MM.1S (cell line): ENCODE measurements around the gene GSTM1.

ENCODE experiments used
- DNase-seq: peaks from one replicate; pipeline ENCODE4 v3.0.0-alpha.2; 2015
- H2AFZ ChIP-seq: fragments of 300-600 bp; sonication (generic); 2 replicates; pipeline ENCODE4 v1.6.0; 2016; ENCODE audit warnings: antibody characterized with exemption, low read length
- H3F3A ChIP-seq: fragments of 300-600 bp; sonication (generic); 2 replicates; pipeline ENCODE4 v1.6.1; 2016; ENCODE audit warnings: mild to moderate bottlenecking, antibody characterized with exemption, low read length, moderate library complexity, mixed read lengths; ENCODE audit not compliant: insufficient read depth
- H3K27ac ChIP-seq: fragments of 300-600 bp; sonication (generic); 2 replicates; pipeline ENCODE4 v1.5.1; 2016; ENCODE audit warnings: mild to moderate bottlenecking, low read length
- H3K27me3 ChIP-seq: fragments of 300-600 bp; sonication (generic); replicated peaks from 2 replicates; pipeline ENCODE4 v1.6.0; 2016; ENCODE audit warnings: low read length; ENCODE audit not compliant: insufficient read depth
- H3K36me3 ChIP-seq: fragments of 300-600 bp; sonication (generic); replicated peaks from 2 replicates; pipeline ENCODE4 v1.6.1; 2016; ENCODE audit warnings: mild to moderate bottlenecking, low read length, mixed read lengths; ENCODE audit not compliant: insufficient read depth
- H3K4me1 ChIP-seq: fragments of 300-600 bp; sonication (generic); 2 replicates; pipeline ENCODE4 v1.6.1; 2016; ENCODE audit warnings: low read length, mixed read lengths
- H3K4me2 ChIP-seq: fragments of 300-600 bp; sonication (generic); 2 replicates; pipeline ENCODE4 v1.6.0; 2016; ENCODE audit warnings: low read depth, low read length
- H3K4me3 ChIP-seq: fragments of 300-600 bp; sonication (generic); 2 replicates; pipeline ENCODE4 v1.5.1; 2016; ENCODE audit warnings: low read length, mixed read lengths
- H3K79me2 ChIP-seq: fragments of 300-600 bp; sonication (generic); 2 replicates; pipeline ENCODE4 v1.6.1; 2016; ENCODE audit warnings: mixed run types, low read length, mixed read lengths
- H3K9ac ChIP-seq: fragments of 300-600 bp; sonication (generic); 2 replicates; pipeline ENCODE4 v1.6.1; 2016; ENCODE audit warnings: low read length, mixed read lengths
- H3K9me2 ChIP-seq: fragments of 300-600 bp; sonication (generic); replicated peaks from 2 replicates; pipeline ENCODE4 v1.6.1; 2016; ENCODE audit warnings: mild to moderate bottlenecking, low read length, mixed read lengths; ENCODE audit not compliant: insufficient read depth
- H3K9me3 ChIP-seq: fragments of 300-600 bp; sonication (generic); replicated peaks from 2 replicates; pipeline ENCODE4 v1.6.1; 2016; ENCODE audit warnings: mild to moderate bottlenecking, low read length, mixed read lengths; ENCODE audit not compliant: insufficient read depth
- H4K20me1 ChIP-seq: fragments of 300-600 bp; sonication (generic); 2 replicates; pipeline ENCODE4 v1.6.1; 2016; ENCODE audit warnings: mild to moderate bottlenecking, low read length, moderate library complexity, mixed read lengths; ENCODE audit not compliant: insufficient read depth
- CTCF ChIP-seq: fragments of 300-600 bp; sonication (generic); IDR thresholded peaks from 2 replicates; pipeline ENCODE4 v1.5.1; 2016; ENCODE audit warnings: antibody characterized with exemption, low read length, mixed read lengths
- EZH2 ChIP-seq: fragments of 300-600 bp; sonication (generic); optimal IDR thresholded peaks from 2 replicates; pipeline ENCODE3; 2017; ENCODE audit warnings: low read depth, mild to moderate bottlenecking, antibody characterized with exemption, low read length, mixed read lengths
- EZH2phosphoT487 ChIP-seq: fragments of 300-600 bp; sonication (generic); IDR thresholded peaks from 2 replicates; pipeline ENCODE4 v1.6.1; 2018; ENCODE audit warnings: antibody characterized with exemption, low read length

Gene GSTM1

DNA sequence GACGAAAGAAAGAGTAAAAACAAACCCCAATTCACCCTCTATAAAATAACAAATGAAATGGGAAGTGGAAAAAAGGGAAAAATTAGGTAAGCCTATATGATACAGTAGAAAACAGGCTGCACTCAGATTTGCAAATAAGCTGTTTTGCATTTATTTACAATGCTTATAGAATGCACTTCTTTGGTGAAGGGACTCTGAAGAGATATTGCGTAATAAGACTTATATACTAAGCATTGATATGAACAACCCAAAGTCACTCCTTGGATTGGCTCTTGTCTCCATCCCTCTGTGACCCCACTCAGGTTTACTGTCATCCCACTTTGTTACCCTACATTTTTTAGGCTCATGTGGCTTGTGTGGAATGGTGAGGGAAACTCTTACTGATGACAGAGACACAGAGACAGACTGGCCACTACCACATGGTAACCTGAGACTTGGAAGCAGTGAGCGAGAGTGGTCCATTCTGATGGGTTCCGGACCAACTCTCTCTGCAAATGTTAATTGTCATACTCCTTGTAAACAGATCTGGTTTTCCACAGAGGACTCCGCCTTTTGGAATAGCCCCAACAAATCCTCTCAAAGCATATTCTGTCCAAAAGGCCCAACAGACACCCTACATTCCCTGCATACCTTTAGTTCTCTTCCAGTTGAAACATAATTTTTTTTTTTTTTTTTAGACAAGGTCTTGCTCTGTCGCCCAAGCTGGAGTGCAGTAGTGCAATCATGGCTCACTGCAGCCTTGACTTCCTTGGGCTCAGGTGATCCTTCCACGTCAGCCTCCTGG is 35.5 kb downstream of the GSTM1 start:
- no peak overlapping the region for H2AFZ ChIP-seq
- H3K4me3 ChIP-seq = no peak overlapping the region

GRCh38 chr1:109724933-109725332 is 37.3 kb downstream of the GSTM1 start:
- H3K27ac ChIP-seq = no peak overlapping the region
- H3K4me3 ChIP-seq = no peak overlapping the region
- no peaks in the 10 kb centered on the region for H3F3A ChIP-seq
- no peaks in the 10 kb centered on the region for H3K4me1 ChIP-seq
- H3K27me3 ChIP-seq = no peaks in the 10 kb centered on the region
- H3K9me2 ChIP-seq = no peaks in the 10 kb centered on the region
- H3K79me2 ChIP-seq = no peaks in the 10 kb centered on the region
- DNase-seq = no peak
- no peaks in the 10 kb centered on the region for H4K20me1 ChIP-seq
- H3K9ac ChIP-seq = no peak overlapping the region
- TF ChIP-seq EZH2phosphoT487 (no peak), CTCF (no peak), EZH2 (no peak)
- no peak overlapping the region for H2AFZ ChIP-seq
- H3K36me3 ChIP-seq = no peaks in the 10 kb centered on the region
- H3K4me2 ChIP-seq = no peak overlapping the region
- H3K9me3 ChIP-seq = no peaks in the 10 kb centered on the region

More for the DNA sequence above, 35.5 kb downstream of the GSTM1 start:
- Histone ChIP-seq H3K9me2 (no peaks in the 10 kb centered on the region), H3K9ac (no peak overlapping the region), H4K20me1 (no peaks in the 10 kb centered on the region), H3F3A (no peaks in the 10 kb centered on the region), H3K4me2 (no peak overlapping the region), H3K27ac (no peak overlapping the region), H3K79me2 (no peaks in the 10 kb centered on the region), H3K27me3 (no peaks in the 10 kb centered on the region), H3K9me3 (no peaks in the 10 kb centered on the region), H3K36me3 (no peaks in the 10 kb centered on the region), H3K4me1 (no peaks in the 10 kb centered on the region)
- DNase-seq = no peak
- TF ChIP-seq CTCF (no peak), EZH2 (no peak), EZH2phosphoT487 (no peak)

DNA sequence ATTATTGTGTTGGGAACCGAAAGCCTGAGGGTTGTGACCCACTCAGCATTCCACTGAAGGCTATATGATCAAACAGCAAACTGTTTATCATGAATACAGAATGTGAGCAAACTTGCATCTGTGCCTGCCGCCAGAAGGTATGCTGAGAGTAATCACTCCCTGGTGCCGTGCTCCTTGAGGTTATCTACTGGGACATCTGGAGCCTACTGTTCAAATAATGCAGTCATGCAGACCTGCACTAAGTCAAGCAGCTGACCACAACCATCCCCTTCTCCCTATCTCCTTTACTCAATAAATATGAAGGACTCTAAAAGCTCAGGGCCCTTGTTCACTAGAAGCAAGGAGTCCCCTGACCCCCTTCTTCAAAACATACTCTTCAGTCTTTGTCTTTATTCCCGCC is 37.9 kb downstream of the GSTM1 start:
- Histone ChIP-seq H3F3A (no peaks in the 10 kb centered on the region), H3K79me2 (no peaks in the 10 kb centered on the region), H3K4me2 (no peak overlapping the region), H3K27ac (no peak overlapping the region), H3K4me1 (no peaks in the 10 kb centered on the region), H4K20me1 (no peaks in the 10 kb centered on the region), H3K9ac (no peak overlapping the region), H3K36me3 (no peaks in the 10 kb centered on the region), H3K27me3 (no peaks in the 10 kb centered on the region), H3K9me2 (no peaks in the 10 kb centered on the region), H3K4me3 (no peak overlapping the region), H2AFZ (no peak overlapping the region), H3K9me3 (no peaks in the 10 kb centered on the region)
- TF ChIP-seq CTCF = no peak
- TF ChIP-seq EZH2 = no peak
- no peak for TF ChIP-seq EZH2phosphoT487
- no peak for DNase-seq
